Endothelial cell of umbilical vein (primary cell): ENCODE results near the gene DGCR2. TPM values are rescaled to one million over a fixed set of nuclear protein-coding genes. Genes with fewer than 3 reads are reported as not detected.

Experiments
- BruUV-seq: library from RNA; stranded (reverse); fragments of 400-500 nt; replicated peaks from 2 replicates; lab custom pipeline; 2021; lab: Mats Ljungman, UMichigan
- CTCF ChIA-PET: fragments of 300-600, 350-600 bp; sonication (Branson Sonifier 250); formaldehyde crosslinking; loops from one replicate; lab custom pipeline; 2021; ENCODE audit warnings: antibody characterized with exemption, inconsistent platforms; lab: Charles Lee
- POLR2A ChIA-PET: fragments of 300-600, 350-600 bp; sonication (Branson Sonifier 250); formaldehyde crosslinking; loops from one replicate; lab custom pipeline; 2021; ENCODE audit warnings: antibody characterized with exemption, inconsistent platforms; lab: Charles Lee
- DNase-seq: peaks from one replicate; pipeline ENCODE4 v3.0.0-alpha.2; 2011; ENCODE audit warnings: low read depth, low spot score
- FAIRE-seq: peaks from 2 replicates; lab custom pipeline; 2011; peaks lifted over from hg19 to GRCh38; lab: Jason Lieb, UNC
- H2AFZ ChIP-seq: 2 replicates; pipeline ENCODE4 v1.6.0; 2012; ENCODE audit warnings: low read depth, low read length, control low read depth, inconsistent platforms
- H3K27ac ChIP-seq: 2 replicates; pipeline ENCODE4 v1.5.1; 2011; ENCODE audit warnings: low read depth, mild to moderate bottlenecking, control low read depth, low read length, moderate library complexity; ENCODE audit not compliant: insufficient read depth
- H3K27me3 ChIP-seq, 2 experiments: 2 replicates each; pipeline versions ENCODE4 v1.6.0 to v1.6.1; 2011; ENCODE audit warnings: low read length in 2 of 2, mixed read lengths in 1 of 2; ENCODE audit not compliant: control insufficient read depth in 2 of 2, insufficient read depth in 2 of 2
- H3K36me3 ChIP-seq, 2 experiments: 2 replicates in 1 of 2; 3 replicates in 1 of 2; pipeline ENCODE4 v1.5.1; 2011; ENCODE audit warnings: low read length in 2 of 2, mild to moderate bottlenecking in 1 of 2, moderate library complexity in 1 of 2; ENCODE audit not compliant: control insufficient read depth in 2 of 2, insufficient read depth in 2 of 2; ENCODE audit errors: extremely low read depth in 1 of 2
- H3K4me1 ChIP-seq: 3 replicates; pipeline ENCODE4 v1.5.1; 2011; ENCODE audit warnings: mild to moderate bottlenecking, low read length; ENCODE audit not compliant: control insufficient read depth, insufficient read depth; ENCODE audit errors: extremely low read depth
- H3K4me2 ChIP-seq: 2 replicates; pipeline ENCODE4 v1.6.1; 2011; ENCODE audit warnings: low read length, control low read depth, mixed read lengths; ENCODE audit not compliant: insufficient read depth
- H3K4me3 ChIP-seq, 3 experiments: fragments of 200-600 bp in 1 of 3; sonication (generic), shearing (Covaris generic) in 1 of 3; replicated peaks in 1 of 3; 2 replicates each; pipeline ENCODE4 v1.5.1; 2011 to 2016; ENCODE audit warnings: control low read depth in 3 of 3, low read length in 3 of 3, mild to moderate bottlenecking in 2 of 3, inconsistent platforms in 1 of 3, low read depth in 1 of 3, moderate library complexity in 1 of 3; ENCODE audit not compliant: insufficient read depth in 1 of 3
- H3K79me2 ChIP-seq: 2 replicates; pipeline ENCODE4 v1.6.0; 2012; ENCODE audit warnings: low read length, inconsistent platforms; ENCODE audit not compliant: control insufficient read depth, insufficient read depth
- H3K9ac ChIP-seq: replicated peaks from 2 replicates; pipeline ENCODE3; 2011; ENCODE audit warnings: low read length, control low read depth; ENCODE audit not compliant: insufficient read depth; ENCODE audit errors: extremely low read depth
- H3K9me1 ChIP-seq: replicated peaks from 3 replicates; pipeline ENCODE4 v1.6.0; 2011; ENCODE audit warnings: mild to moderate bottlenecking, low read length; ENCODE audit not compliant: control insufficient read depth, insufficient read depth; ENCODE audit errors: extremely low read depth
- H3K9me3 ChIP-seq: replicated peaks from 2 replicates; pipeline ENCODE4 v1.5.1; 2012; ENCODE audit warnings: low read length, inconsistent platforms; ENCODE audit not compliant: control insufficient read depth, insufficient read depth
- H4K20me1 ChIP-seq: replicated peaks from 2 replicates; pipeline ENCODE3; 2011; ENCODE audit warnings: mild to moderate bottlenecking, low read length; ENCODE audit not compliant: control insufficient read depth, insufficient read depth; ENCODE audit errors: extremely low read depth
- CTCF ChIP-seq, 2 donors: IDR thresholded peaks; 1 replicate in 1 of 2; 2 replicates in 1 of 2; pipeline ENCODE4 v1.5.1; 2011; ENCODE audit warnings: low read length in 2 of 2, mild to moderate bottlenecking in 2 of 2, moderate library complexity in 2 of 2, control low read depth in 1 of 2, inconsistent platforms in 1 of 2, low read depth in 1 of 2; ENCODE audit not compliant: insufficient read depth in 1 of 2; ENCODE audit errors: extremely low read depth in 1 of 2
- EZH2 ChIP-seq: IDR thresholded peaks from 2 replicates; pipeline ENCODE4 v1.6.1; 2012; ENCODE audit warnings: borderline replicate concordance, low read depth, mild to moderate bottlenecking, moderate library complexity, low read length, inconsistent platforms; ENCODE audit not compliant: severe bottlenecking
- FOS ChIP-seq: IDR thresholded peaks from 2 replicates; pipeline ENCODE4 v1.6.1; 2011; ENCODE audit warnings: mild to moderate bottlenecking, low read length, moderate library complexity, borderline replicate concordance; ENCODE audit not compliant: insufficient read depth
- GATA2 ChIP-seq: IDR thresholded peaks from 2 replicates; pipeline ENCODE4 v1.7.0; 2011; ENCODE audit warnings: low read depth, mild to moderate bottlenecking, moderate library complexity, mixed read lengths, low read length; ENCODE audit not compliant: insufficient read length, insufficient read depth
- JUN ChIP-seq: IDR thresholded peaks from 2 replicates; pipeline ENCODE4 v1.6.1; 2011; ENCODE audit warnings: borderline replicate concordance, low read depth; ENCODE audit not compliant: insufficient read length, insufficient read depth
- MYC ChIP-seq: IDR thresholded peaks from one replicate; pipeline ENCODE4 v1.6.1; 2011; ENCODE audit warnings: mild to moderate bottlenecking, low read depth, low read length
- POLR2A ChIP-seq: IDR thresholded peaks from 2 replicates; pipeline ENCODE4 v1.6.1; 2012; ENCODE audit warnings: low read depth, mild to moderate bottlenecking, control low read depth, low read length
- POLR2AphosphoS5 ChIP-seq: IDR thresholded peaks from 2 replicates; pipeline ENCODE4 v1.6.1; 2012; ENCODE audit warnings: low read depth, mild to moderate bottlenecking, control low read depth, low read length, moderate library complexity; ENCODE audit not compliant: insufficient read depth
- dilution Hi-C: fragments of 300-500 bp; cut with MboI; formaldehyde crosslinking; loops from one replicate; pipeline ENCODE4 v1.15.0; 2019; ENCODE audit warnings: low sequenced_read_pairs; ENCODE audit not compliant: extremely low pct_ligation_motif_present
- intact Hi-C: fragments of 100-400 bp; cut with micrococcal nuclease; formaldehyde crosslinking; loops from one replicate; pipeline ENCODE4 v1.10.0; 2022
- polyA plus RNA-seq, 4 experiments: library from polyadenylated mRNA; depleted of rRNA in 3 of 4; stranded (reverse) in 3 of 4; unstranded in 1 of 4; fragments of >200 nt; gene quantifications; 2 replicates each; pipeline versions ENCODE4 v1.2.1 to v1.2.3, GENCODE V29; 2011 to 2012; ENCODE audit warnings: missing spikeins in 1 of 4
- total RNA-seq: library from RNA; stranded (reverse); gene quantifications from 2 replicates; pipeline ENCODE4 v1.2.3, GENCODE V29; 2021
- TF ChIP-seq, protein P1 (sequence below): IDR thresholded peaks from 2 replicates; pipeline ENCODE4 v1.6.1; 2011; ENCODE audit not compliant: insufficient read depth, insufficient read length

Gene DGCR2
- total and polyA plus RNA-seq, 2 donors (not counting 3 experiments of a cell fraction or from before 2014, with no cell fraction given) = 44.8 to 51.2 TPM

GRCh38 chr22:19143212-19143611, 21.0 kb upstream of the DGCR2 start:
- POLR2A ChIA-PET = no interaction called here
- Histone ChIP-seq H3K9me1 (no peaks in the 10 kb centered on the region), H3K27ac (no peak overlapping the region), H3K36me3 (peaks cover 11 to 33% of the 10 kb centered on the region in 2 experiments), H3K4me1 (peaks cover 7% of the 10 kb centered on the region), H3K4me2 (no peak overlapping the region), H3K9ac (no peak overlapping the region), H4K20me1 (no peaks in the 10 kb centered on the region), H3K9me3 (no peaks in the 10 kb centered on the region), H3K79me2 (peaks cover 11% of the 10 kb centered on the region), H3K4me3 (no peak overlapping the region), H3K27me3 (peaks cover 9 to 13% of the 10 kb centered on the region in 2 experiments), H2AFZ (no peak overlapping the region)
- no peak for DNase-seq
- TF ChIP-seq MYC (no peak), GATA2 (no peak), JUN (no peak), FOS (no peak), CTCF (IDR thresholded peaks at IDR 0.05; ENCODE audit: extremely low read depth in 1 of 2, insufficient read depth in 1 of 2, low read depth in 1 of 2, low read length in 2 of 2) (no peak), EZH2 (no peak), POLR2A (no peak), POLR2AphosphoS5 (no peak)
- TF ChIP-seq, protein P1, sequence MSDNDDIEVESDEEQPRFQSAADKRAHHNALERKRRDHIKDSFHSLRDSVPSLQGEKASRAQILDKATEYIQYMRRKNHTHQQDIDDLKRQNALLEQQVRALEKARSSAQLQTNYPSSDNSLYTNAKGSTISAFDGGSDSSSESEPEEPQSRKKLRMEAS = no peak
- BruUV-seq = no TSS peak
- dilution Hi-C loops = no loop called here
- CTCF ChIA-PET = interaction anchor here (1.6 to 2.0 kb wide), 3 partner anchors 12 to 32 kb away, joined by 4 to 12 read pairs (median 5); partner anchors contain the start of gene TSSK2
- FAIRE-seq = no peak
- intact Hi-C loops = no loop called here
